GM18505 (cell line): ENCODE results near the gene TMEM11.

Experiments used
- ATAC-seq: cut with Tn5 transposase; IDR thresholded peaks from one replicate; pipeline ENCODE4 v1.9.1; 2021; ENCODE audit not compliant: unreplicated experiment
- POLR2A ChIP-seq: IDR thresholded peaks from 4 replicates; pipeline ENCODE4 v1.6.1; 2011; ENCODE audit warnings: borderline replicate concordance; ENCODE audit not compliant: insufficient read depth, insufficient read length; ENCODE audit errors: extremely low read depth

TMEM11 gene

GRCh38 chr17:21247552-21248258, 33.7 kb upstream of the TMEM11 start:
- ATAC-seq: no peak

DNA sequence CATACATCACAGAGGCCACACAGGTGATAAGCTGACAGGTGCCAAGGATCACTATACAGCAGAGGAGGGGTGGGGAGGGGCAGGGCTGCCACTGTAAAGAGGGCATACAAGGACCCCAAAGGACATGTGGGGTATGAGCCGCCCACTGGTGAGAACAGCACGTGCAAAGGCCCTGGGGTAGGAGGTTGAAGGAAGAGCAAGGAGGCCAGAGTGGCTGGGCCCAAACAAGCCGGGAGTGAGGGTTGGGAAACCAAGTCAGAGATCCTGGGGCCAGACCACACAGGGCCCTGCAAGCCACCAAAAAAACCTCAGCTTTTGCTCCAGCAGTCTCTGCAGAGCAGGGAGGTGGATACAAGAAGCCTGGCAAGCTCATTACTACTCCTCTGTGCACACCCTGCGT, 32.7 kb upstream of the TMEM11 start:
- ATAC-seq: no peak

More at GRCh38 chr17:21247552-21248258, 33.7 kb upstream of the TMEM11 start:
- TF ChIP-seq POLR2A: no peak

GRCh38 chr17:21245639-21246084, 31.7 kb upstream of the TMEM11 start:
- no peak for TF ChIP-seq POLR2A

More for the DNA sequence above, 32.7 kb upstream of the TMEM11 start:
- no peak for TF ChIP-seq POLR2A

DNA sequence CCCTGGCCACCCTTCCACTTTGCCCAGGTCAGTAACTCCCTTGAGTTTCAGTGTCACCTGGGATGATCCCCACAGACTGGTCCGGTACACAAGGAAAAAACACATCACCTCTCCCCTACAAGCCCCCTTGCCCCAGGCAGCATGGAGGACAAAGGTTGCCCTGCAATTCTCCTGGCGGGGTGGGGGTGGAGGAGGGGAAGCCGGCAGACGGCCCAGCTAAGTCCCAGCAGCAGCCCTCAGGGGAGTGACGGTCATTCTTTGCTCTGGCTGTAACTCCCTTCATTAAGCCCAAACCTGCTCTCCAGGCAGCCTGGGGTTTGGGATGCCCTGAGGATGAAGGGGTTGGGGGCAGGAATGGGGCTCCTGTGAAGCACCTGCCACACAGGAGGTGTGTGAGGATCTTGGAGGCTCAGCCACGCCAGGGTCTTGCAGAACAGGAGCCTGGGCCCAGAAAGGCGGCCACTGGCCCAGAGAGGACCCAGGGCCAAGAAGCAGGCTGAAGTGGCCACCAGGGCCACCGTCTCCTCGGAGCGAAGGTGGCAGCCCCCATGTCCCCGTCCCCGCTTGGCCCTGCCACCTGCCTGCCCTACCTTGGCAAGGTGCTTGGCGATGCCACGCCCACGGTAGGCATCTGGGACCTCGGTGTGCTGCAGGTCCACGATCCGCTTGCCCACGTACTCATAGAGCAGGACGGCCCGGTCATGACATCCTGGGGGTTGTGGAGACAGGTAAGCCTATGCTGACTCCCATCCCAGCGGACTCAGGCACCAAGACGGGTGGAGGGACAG, 29.7 kb upstream of the TMEM11 start:
- no peak for ATAC-seq
- TF ChIP-seq POLR2A: no peak

More at GRCh38 chr17:21245639-21246084, 31.7 kb upstream of the TMEM11 start:
- no peak for ATAC-seq

- no peak for TF ChIP-seq POLR2A
These were observed 29.0 kb upstream of the TMEM11 start for GRCh38 chr17:21242780-21243515.

DNA sequence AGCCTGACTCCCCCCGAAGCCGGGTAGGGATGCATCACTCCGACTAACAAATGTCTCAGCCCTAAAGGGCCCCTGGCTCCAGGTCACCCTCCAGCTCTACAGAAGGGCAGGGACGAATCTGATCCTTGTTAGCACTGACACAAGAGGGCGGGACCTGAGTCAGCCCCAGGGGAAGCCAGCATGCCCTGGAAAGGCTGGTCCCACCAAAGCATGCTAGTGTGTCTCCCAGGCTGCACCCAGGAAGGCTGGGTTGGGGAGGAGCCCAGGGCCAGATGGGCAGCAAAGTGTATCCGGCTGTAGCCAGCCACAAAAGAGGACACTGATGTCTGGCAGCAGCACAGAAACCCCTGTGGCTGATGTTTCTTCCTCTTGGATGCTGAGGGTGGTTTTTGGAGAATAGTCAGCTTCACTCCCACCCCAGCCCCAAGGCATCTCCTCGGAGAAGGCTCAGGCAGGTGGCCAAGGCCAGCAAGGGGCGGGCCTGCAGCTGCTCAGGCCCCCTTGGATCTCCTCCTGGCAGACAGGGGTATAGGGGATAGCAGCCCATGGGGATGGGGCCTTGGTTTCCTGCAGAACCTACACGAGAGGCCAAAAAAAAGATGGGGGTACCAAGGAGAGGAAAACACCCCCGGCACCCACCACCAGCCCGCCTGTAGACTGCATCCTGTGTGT, 28.2 kb upstream of the TMEM11 start:
- no peak for TF ChIP-seq POLR2A
- no peak for ATAC-seq

More at GRCh38 chr17:21242780-21243515, 29.0 kb upstream of the TMEM11 start:
- no peak for ATAC-seq

- ATAC-seq: no peak
- TF ChIP-seq POLR2A: no peak
These were observed 27.6 kb upstream of the TMEM11 start for GRCh38 chr17:21241564-21241963.

DNA sequence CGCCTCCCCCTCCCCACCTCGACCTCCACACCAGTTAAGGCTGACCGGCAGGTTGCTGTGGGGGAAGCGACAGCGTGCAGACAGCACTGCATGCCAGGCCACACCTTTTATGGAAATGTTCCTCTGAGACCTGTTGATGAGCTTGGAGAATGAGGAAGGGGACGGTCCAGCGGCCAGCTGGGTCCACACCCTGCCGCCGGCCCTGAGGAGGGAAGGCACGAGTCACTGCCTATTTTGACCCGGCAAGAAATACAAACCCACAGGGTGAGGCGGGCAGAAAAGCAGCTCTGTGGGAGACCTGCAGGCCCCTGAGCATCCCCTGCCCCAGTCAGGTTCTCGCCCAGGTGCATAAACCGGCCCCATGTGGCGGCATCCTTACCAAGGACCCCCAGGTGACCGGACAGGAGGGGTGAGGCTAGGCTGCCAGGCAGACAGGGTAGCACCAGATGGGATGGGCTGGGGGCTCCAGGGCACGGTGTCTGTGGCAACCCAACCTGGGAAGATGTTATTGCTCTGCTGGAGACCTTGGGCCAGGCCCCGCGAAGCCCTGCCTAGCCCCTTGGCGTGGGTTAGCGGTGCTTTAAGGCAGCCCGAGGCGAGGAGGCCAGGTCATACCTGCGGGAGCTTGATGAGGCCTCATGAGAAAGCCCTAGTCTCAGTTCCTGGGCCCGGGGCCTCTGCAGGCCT, 26.6 kb upstream of the TMEM11 start:
- TF ChIP-seq POLR2A: no peak
- ATAC-seq: no peak

- ATAC-seq: no peak
- TF ChIP-seq POLR2A: no peak
These were observed 25.9 kb upstream of the TMEM11 start for GRCh38 chr17:21239680-21240368.

DNA sequence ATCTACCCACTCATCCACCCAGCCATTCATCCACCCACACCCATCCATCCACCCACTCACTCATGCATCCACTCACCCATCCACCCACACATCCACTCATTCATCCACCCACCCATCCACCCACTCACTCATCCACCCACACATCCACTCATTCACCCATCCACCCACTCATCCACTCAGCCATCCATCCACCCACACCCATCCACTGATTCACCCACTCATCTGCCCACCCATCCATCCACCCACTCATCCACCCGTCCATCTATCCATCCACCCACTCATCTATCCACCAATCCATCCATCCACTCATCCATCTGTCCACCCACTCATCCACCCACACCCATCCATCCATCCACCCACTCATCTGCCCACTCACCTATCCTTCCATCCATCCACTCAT, 22.0 kb upstream of the TMEM11 start:
- no peak for ATAC-seq
- no peak for TF ChIP-seq POLR2A

DNA sequence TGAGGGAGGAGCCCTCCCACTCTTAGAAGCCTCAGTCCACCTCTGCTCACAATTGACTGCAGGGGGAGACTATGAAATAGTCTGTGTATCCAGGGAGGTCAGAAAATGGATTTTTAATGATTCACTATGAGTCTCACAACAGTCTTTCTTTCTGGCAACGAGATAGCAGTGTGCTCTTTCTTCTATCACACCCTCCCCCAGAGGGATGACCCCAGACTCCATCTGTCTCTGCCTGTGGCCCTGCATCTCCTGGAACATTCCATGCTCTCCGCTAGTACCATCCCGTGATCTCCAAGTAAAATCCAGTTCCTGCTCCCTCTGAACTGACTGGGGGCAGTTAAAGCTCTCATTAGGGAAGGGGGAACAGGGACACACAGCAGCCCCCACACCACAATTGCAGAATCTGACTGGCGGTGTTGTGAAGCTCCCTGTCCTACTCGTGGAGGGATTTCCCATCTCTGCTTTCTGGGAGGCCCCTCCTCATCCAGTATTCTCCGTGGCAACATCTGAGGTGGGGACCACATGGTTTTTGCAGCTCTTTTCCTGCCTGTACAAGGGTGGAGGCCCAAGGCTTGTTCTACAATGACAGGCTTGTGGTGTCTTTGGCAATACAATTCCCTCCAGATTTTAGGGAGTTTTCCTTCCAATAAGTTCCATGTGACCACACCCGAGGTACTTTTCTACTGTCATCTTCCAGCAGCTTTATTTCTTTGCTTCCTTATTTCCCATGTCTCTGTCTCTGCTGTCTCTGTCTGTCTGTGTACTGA, 19.8 kb upstream of the TMEM11 start:
- TF ChIP-seq POLR2A: no peak
- no peak for ATAC-seq
